ENCODE data around the gene ARPC2. TPM values are rescaled to one million over a fixed set of nuclear protein-coding genes. Genes with fewer than 3 reads are reported as not detected.
"Not testable (repeated sequence)": the region's sequence is repeated elsewhere in the genome, so short reads cannot be mapped to it uniquely, and the experiment has no call there.

Gene ARPC2
- total RNA-seq: 387 and 464 TPM in 2 replicates

DNA sequence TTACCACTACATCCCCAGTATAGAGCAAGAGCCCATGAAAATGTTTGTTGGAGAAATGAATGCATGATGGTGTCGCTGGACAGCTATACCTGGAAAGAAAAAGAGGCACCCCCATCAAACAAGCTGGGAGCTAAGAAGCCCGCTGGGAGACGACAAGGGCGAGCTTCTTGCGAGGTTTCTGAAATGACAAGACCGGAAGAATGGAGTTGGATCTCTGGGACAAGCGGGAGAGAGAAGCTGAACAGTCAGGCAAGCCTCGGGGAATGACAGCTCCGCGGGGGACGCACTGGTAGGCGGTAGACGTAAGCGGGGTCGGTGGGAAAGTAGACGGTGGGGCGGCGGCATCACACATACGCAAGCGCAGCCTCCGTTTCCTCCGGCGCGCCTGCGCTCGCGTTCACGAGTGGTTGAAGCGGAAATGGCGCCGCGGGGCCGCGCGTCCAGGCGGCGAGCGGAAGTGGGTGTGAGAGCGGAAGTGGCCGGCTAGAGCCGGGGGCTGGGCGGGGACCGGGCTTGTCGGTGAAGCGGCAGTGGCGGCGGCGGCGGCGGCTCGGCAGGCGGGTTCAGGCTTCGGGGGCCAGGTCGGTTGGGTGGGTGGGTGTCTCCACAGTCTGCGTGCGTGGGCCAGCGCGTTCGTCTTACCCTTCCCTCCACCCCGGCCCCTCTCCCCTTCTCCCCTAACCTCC lies at the start of gene ARPC2:
ARPC2 (plus strand) TSS at position 516 of the 686 bp plus-strand sequence. CDS start 282 bp downstream, outside the sequence.
- DNase-seq (ENCODE audit: low read depth): peak; percentile 74
- Histone ChIP-seq H3K4me3 (ENCODE audit: low read depth, low read length) (peak within 1 kb of the TSS; percentile 99), H3K36me3 (ENCODE audit: control insufficient read depth, insufficient read depth, low read length) (no peaks in the 10 kb centered on the region), H3K27me3 (ENCODE audit: control insufficient read depth, insufficient read depth, low read length) (no peaks in the 10 kb centered on the region)
- TF ChIP-seq, protein P1, sequence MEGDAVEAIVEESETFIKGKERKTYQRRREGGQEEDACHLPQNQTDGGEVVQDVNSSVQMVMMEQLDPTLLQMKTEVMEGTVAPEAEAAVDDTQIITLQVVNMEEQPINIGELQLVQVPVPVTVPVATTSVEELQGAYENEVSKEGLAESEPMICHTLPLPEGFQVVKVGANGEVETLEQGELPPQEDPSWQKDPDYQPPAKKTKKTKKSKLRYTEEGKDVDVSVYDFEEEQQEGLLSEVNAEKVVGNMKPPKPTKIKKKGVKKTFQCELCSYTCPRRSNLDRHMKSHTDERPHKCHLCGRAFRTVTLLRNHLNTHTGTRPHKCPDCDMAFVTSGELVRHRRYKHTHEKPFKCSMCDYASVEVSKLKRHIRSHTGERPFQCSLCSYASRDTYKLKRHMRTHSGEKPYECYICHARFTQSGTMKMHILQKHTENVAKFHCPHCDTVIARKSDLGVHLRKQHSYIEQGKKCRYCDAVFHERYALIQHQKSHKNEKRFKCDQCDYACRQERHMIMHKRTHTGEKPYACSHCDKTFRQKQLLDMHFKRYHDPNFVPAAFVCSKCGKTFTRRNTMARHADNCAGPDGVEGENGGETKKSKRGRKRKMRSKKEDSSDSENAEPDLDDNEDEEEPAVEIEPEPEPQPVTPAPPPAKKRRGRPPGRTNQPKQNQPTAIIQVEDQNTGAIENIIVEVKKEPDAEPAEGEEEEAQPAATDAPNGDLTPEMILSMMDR (IDR thresholded peaks at IDR 0.05; ENCODE audit: insufficient read depth, low read length, poor library complexity, severe bottlenecking): no peak

DNA sequence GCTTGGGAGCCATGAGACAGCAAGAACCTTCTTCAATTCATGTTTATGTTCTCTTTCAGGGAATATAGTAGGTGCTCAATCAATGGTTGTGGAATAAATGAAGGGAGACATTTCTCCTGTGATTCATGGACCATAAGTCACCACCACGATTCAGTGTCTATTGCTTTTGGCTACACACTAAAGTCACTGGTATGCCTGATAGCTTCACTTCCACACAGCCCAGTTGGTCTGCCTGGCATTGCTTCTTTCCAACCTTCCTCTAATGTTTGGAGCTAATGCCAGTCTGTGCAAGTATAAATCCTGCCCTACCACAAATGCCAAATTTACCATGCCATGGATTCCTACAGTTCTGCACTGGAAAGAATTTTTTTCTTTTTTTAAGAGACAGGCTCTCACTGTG lies 49.0 kb upstream of the ARPC2 start:
- TF ChIP-seq, protein P1 (IDR thresholded peaks at IDR 0.05; ENCODE audit: insufficient read depth, low read length, poor library complexity, severe bottlenecking): no peak
- Histone ChIP-seq H3K4me3 (ENCODE audit: low read depth, low read length) (no peak overlapping the region), H3K27me3 (ENCODE audit: control insufficient read depth, insufficient read depth, low read length) (peaks cover 10% of the 10 kb centered on the region), H3K36me3 (ENCODE audit: control insufficient read depth, insufficient read depth, low read length) (no peaks in the 10 kb centered on the region)
- no peak for DNase-seq (ENCODE audit: low read depth)

DNA sequence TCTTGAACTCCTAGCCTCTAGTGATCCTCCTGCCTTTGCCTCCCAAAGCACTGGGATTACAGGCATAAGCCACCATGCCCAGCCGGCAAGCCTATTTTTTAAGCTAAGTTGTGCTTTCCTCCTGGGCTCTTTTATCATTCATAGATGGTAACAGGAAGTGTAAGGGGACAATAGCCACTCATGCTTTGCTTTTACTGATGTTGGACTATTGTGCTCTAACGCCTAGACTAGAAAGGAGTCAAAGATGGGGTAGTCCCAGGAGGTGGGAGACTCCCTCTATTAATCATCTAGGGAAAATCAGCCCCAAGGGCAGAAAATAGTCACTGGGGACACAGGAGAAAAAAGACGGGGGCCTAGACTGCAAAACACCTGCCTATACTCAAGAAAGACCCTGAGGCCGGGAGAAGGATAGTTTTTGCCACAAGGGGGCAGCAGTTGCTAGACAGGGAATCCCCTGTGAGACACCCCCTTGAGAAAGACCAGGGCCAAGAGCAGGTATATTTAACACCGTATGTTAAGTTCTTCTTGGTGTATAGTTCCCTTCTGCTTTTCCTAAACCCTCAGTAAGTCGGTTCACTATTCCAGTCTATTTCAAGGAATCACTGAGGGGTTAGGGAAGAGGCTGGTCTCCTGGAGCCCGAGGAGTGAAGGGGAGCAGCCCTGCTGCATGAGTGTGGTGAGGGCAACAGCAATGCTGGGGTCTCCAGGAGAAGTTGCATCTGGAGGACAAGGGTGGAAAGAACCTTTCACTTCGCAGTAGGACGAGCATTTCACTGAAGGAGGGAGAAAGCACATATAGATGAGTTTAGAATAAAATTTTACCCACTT lies 48.1 kb upstream of the ARPC2 start:
- Histone ChIP-seq H3K27me3 (ENCODE audit: control insufficient read depth, insufficient read depth, low read length) (peaks cover 4% of the 10 kb centered on the region), H3K36me3 (ENCODE audit: control insufficient read depth, insufficient read depth, low read length) (no peaks in the 10 kb centered on the region), H3K4me3 (ENCODE audit: low read depth, low read length) (no peak overlapping the region)
- DNase-seq (ENCODE audit: low read depth): no peak
- TF ChIP-seq, protein P1 (IDR thresholded peaks at IDR 0.05; ENCODE audit: insufficient read depth, low read length, poor library complexity, severe bottlenecking): peak; percentile 70

DNA sequence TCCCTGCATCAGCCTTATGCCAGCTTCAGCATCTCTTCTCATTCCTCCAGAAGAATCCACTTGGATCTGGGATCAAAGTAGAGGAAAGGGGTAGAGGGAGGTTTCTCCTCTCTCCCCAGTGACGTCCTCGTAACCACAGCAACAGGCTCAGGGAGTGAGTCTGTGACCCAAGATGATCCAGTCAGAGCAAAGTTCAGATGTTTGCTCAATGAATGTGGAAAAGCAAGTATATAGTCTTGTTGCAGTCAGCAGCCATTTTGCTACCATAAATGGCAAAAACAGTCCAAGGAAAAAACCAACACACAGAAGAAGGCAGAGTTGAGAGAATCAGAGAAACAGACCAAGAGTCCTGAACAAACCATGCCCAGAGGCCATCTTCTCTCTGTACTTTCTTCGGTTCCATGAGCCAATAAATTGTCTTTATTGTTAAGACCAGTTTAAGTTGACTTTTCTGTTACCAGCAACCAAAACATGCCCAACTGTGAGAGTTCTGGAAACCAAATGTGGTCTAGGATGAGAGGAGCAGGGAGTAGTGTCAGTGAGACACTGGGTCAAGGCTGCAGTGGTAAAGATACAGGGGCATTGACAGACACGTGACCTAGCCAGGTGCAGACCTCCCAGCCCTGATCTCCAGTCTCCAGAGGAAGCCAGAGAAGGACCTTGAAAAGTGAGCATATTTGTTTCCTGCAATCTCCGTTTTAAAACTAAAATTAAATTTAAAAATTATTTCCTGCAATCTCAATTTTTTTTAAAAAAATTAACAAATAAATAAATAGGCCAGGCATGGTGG lies 47.0 kb upstream of the ARPC2 start:
- H3K4me3 ChIP-seq (ENCODE audit: low read depth, low read length): no peak overlapping the region
- no peaks in the 10 kb centered on the region for H3K36me3 ChIP-seq (ENCODE audit: control insufficient read depth, insufficient read depth, low read length)
- H3K27me3 ChIP-seq (ENCODE audit: control insufficient read depth, insufficient read depth, low read length): peaks cover 4% of the 10 kb centered on the region
- TF ChIP-seq, protein P1 (IDR thresholded peaks at IDR 0.05; ENCODE audit: insufficient read depth, low read length, poor library complexity, severe bottlenecking): no peak
- DNase-seq (ENCODE audit: low read depth): no peak

DNA sequence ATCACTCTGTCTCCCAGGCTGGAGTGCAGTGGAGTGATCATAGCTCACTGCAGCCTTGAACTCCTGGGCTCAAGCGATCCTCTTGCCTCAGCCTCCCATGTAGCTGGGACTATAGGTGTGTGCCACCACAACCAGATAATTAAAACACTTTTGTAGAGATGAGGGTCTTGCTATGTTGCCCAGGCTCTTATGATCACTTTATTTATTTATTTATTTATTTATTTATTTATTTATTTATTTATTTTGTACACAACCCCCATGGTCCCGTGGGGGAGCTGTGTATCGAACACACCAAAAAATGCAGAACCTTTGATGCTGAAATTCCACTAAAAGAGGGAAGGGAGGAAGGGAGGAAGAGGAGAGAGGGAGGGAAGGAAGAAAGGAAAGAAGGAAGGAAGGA lies 45.2 kb upstream of the ARPC2 start:
- H3K4me3 ChIP-seq (ENCODE audit: low read depth, low read length); DNase-seq (ENCODE audit: low read depth); H3K36me3 ChIP-seq (ENCODE audit: control insufficient read depth, insufficient read depth, low read length); H3K27me3 ChIP-seq (ENCODE audit: control insufficient read depth, insufficient read depth, low read length): not testable (repeated sequence)

DNA sequence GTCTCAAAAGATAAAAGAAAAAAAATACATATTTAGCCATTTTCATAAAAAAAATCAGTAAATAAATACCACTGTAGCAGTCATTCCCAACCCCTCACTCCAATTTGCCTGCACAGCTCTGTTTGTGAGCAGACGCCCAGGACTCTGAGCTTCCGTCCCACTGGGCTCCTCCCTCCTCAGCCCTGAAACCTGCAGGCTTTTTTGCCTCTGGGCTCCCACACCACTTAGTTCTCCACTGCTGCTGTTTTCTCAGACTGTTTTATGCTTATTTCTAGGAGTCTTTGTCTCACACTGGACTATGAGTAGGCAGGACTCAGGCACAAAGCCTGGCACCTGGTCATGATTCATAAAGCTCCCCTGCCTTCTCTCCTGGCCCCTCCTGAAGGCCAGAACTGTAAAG lies 44.1 kb upstream of the ARPC2 start:
- TF ChIP-seq, protein P1 (IDR thresholded peaks at IDR 0.05; ENCODE audit: insufficient read depth, low read length, poor library complexity, severe bottlenecking): no peak
- H3K27me3 ChIP-seq (ENCODE audit: control insufficient read depth, insufficient read depth, low read length): no peaks in the 10 kb centered on the region
- no peak for DNase-seq (ENCODE audit: low read depth)
- no peaks in the 10 kb centered on the region for H3K36me3 ChIP-seq (ENCODE audit: control insufficient read depth, insufficient read depth, low read length)
- no peak overlapping the region for H3K4me3 ChIP-seq (ENCODE audit: low read depth, low read length)
